Osteoblast (primary cell): Measurements from ENCODE around the gene REEP6. TPM values are rescaled to one million over a fixed set of nuclear protein-coding genes. Genes with fewer than 3 reads are reported as not detected.

Experiments
- DNase-seq: peaks from one replicate; pipeline ENCODE4 v3.0.0; 2011; ENCODE audit warnings: low spot score, mixed read lengths; ENCODE audit not compliant: insufficient read length; ENCODE audit errors: missing footprints
- H2AFZ ChIP-seq: 2 replicates; pipeline ENCODE4 v1.6.0; 2011; ENCODE audit warnings: mild to moderate bottlenecking, low read length
- H3K27ac ChIP-seq: 2 replicates; pipeline ENCODE4 v1.5.1; 2011; ENCODE audit warnings: mild to moderate bottlenecking, low read depth, low read length, moderate library complexity
- H3K27me3 ChIP-seq: 2 replicates; pipeline ENCODE4 v1.6.0; 2012; ENCODE audit warnings: mild to moderate bottlenecking, control low read depth, inconsistent platforms, low read length, moderate library complexity; ENCODE audit not compliant: insufficient read depth
- H3K36me3 ChIP-seq: 2 replicates; pipeline ENCODE4 v1.5.1; 2011; ENCODE audit warnings: mild to moderate bottlenecking, low read length, control low read depth, moderate library complexity; ENCODE audit not compliant: insufficient read depth
- H3K4me1 ChIP-seq: 2 replicates; pipeline ENCODE4 v1.5.1; 2011; ENCODE audit warnings: mild to moderate bottlenecking, low read length, control low read depth, moderate library complexity; ENCODE audit not compliant: insufficient read depth
- H3K4me2 ChIP-seq: 2 replicates; pipeline ENCODE4 v1.6.0; 2011; ENCODE audit warnings: mild to moderate bottlenecking, low read length; ENCODE audit not compliant: insufficient read depth
- H3K4me3 ChIP-seq: fragments of 200-600 bp; sonication (generic); 3 replicates; pipeline ENCODE4 v1.5.1; 2012; ENCODE audit warnings: mild to moderate bottlenecking, low read length, inconsistent platforms; ENCODE audit not compliant: insufficient read depth
- H3K79me2 ChIP-seq: 2 replicates; pipeline ENCODE4 v1.6.0; 2012; ENCODE audit warnings: mild to moderate bottlenecking, low read length, control low read depth, inconsistent platforms; ENCODE audit not compliant: insufficient read depth
- H3K9me3 ChIP-seq: 2 replicates; pipeline ENCODE4 v1.5.1; 2011; ENCODE audit warnings: low read depth, low read length, control low read depth
- H4K20me1 ChIP-seq: 2 replicates; pipeline ENCODE4 v1.6.0; 2012; ENCODE audit warnings: mild to moderate bottlenecking, low read length, control low read depth; ENCODE audit not compliant: insufficient read depth
- total RNA-seq: library from RNA; depleted of rRNA; stranded (reverse); fragments of >200 nt; gene quantifications from 2 replicates; pipeline ENCODE4 v1.2.3, GENCODE V29; 2012
- TF ChIP-seq, protein P1 (sequence below): IDR thresholded peaks from 2 replicates; pipeline ENCODE4 v1.5.1; 2011; ENCODE audit warnings: mild to moderate bottlenecking, low read depth, low read length, moderate library complexity; ENCODE audit errors: extremely low read depth

REEP6 gene
- total RNA-seq, 1 donor, result 1.8 TPM

DNA sequence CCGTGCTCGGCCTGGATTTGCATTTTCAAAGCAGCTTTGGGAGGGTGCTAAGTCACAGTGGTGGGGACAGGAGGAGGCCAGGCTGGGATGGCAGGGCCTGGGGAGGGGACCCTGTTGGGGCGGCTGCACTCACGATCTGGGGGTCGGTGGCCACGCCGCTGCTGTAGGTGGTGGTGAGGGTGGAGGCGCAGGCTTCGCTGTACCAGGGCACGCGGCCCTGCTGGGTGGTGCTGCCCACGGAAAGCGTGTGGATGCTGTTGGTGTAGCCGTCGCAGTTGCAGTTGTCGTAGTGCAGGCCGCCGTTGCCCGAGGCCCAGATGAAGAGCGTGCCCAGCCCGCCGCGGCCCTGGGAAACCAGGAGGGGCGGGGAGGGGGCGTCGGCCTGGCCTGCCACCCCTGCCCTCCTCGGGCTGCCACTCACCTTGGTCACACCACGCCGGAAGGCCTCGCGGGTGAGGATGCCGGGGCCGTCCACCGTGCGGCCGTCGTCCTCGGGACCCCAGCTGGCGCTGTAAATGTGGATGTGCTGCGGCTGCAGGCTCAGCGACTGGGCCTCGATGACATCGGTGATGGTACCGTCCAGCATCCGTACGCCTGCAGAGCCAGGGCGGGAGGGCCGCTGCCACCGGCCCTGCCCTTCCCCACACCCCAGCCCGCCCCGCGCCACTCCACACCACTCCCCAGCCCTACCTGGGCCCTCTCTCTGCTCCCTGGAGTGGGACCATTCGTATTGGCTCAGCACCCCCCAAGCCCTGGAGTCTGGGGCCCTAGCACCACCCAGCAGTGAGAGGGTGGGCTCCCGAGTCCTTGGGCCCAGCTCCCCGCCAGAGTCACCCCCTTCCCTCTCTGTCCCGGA lies 4.0 kb upstream of the REEP6 start:
- no peak overlapping the region for H2AFZ ChIP-seq
- H3K27me3 ChIP-seq, result peaks cover 8% of the 10 kb centered on the region
- no peaks in the 10 kb centered on the region for H3K79me2 ChIP-seq
- no peaks in the 10 kb centered on the region for H3K36me3 ChIP-seq
- H3K4me1 ChIP-seq, result no peaks in the 10 kb centered on the region
- no peak overlapping the region for H3K4me3 ChIP-seq
- H3K27ac ChIP-seq, result no peak overlapping the region
- H4K20me1 ChIP-seq, result no peaks in the 10 kb centered on the region
- DNase-seq, result peak; percentile 76
- TF ChIP-seq, protein P1, sequence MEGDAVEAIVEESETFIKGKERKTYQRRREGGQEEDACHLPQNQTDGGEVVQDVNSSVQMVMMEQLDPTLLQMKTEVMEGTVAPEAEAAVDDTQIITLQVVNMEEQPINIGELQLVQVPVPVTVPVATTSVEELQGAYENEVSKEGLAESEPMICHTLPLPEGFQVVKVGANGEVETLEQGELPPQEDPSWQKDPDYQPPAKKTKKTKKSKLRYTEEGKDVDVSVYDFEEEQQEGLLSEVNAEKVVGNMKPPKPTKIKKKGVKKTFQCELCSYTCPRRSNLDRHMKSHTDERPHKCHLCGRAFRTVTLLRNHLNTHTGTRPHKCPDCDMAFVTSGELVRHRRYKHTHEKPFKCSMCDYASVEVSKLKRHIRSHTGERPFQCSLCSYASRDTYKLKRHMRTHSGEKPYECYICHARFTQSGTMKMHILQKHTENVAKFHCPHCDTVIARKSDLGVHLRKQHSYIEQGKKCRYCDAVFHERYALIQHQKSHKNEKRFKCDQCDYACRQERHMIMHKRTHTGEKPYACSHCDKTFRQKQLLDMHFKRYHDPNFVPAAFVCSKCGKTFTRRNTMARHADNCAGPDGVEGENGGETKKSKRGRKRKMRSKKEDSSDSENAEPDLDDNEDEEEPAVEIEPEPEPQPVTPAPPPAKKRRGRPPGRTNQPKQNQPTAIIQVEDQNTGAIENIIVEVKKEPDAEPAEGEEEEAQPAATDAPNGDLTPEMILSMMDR, result no peak
- H3K9me3 ChIP-seq, result no peaks in the 10 kb centered on the region
- no peak overlapping the region for H3K4me2 ChIP-seq

DNA sequence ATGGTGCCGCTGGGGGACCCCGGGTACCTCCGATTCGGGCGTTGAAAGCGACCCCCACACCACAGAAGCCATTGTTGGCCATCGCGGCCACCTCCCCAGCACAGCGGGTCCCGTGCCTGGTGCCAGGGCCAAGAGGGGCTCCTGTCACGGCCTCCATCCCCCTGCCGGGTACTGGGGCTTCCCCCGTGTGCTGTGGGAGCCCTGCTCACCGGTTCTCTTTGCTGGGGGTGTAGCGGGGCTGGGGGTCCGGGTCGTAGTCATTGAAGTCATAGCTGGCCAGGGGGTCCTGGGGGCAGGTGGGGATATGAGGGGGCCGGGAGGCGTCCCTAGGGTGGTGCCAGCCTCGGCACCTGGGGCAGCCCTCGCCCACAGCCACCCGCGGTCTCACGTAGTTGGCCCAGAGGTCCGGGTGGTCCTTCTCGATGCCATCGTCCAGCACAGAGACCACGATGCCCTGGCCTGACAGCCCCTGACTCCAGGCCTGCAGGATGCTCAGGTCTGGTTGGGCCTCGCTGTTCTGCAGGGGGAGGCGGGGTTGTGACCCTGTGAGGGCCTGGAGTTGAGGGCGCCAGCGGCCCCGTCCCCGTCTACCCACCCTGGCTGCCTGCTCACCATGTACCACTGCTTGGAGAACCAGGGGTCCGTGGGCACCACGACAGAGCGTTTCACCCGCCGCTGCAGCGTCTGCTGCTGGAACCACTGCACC lies 3.3 kb upstream of the REEP6 start:
- no peak overlapping the region for H3K4me2 ChIP-seq
- H3K9me3 ChIP-seq, result no peaks in the 10 kb centered on the region
- TF ChIP-seq, protein P1, result no peak
- no peak overlapping the region for H3K4me3 ChIP-seq
- no peaks in the 10 kb centered on the region for H3K36me3 ChIP-seq
- no peaks in the 10 kb centered on the region for H3K79me2 ChIP-seq
- no peaks in the 10 kb centered on the region for H4K20me1 ChIP-seq
- H3K27ac ChIP-seq, result no peak overlapping the region
- DNase-seq, result peak; percentile 76
- H2AFZ ChIP-seq, result no peak overlapping the region
- H3K4me1 ChIP-seq, result no peaks in the 10 kb centered on the region
- H3K27me3 ChIP-seq, result peaks cover 10% of the 10 kb centered on the region

DNA sequence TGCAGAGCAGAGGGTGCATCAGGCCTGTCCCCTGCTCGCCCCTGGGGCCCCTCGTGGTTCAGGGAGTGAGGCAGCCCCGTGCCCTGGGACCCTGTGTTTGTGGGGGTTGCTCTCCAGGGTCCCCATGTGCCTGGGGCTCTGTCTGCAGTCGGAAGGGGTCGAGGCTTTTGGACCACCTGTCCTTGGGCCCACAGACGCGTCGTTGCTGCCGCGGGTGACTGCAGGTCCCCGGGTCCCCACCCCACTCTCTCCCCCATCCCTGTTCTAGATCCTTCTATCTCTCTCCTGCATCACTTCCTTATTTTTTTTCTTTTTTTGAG lies 2.7 kb upstream of the REEP6 start:
- Histone ChIP-seq H4K20me1 (no peaks in the 10 kb centered on the region), H3K36me3 (no peaks in the 10 kb centered on the region)
- DNase-seq, result no peak

More for the DNA sequence above, 2.7 kb upstream of the REEP6 start:
- no peaks in the 10 kb centered on the region for H3K79me2 ChIP-seq
- H3K4me2 ChIP-seq, result no peak overlapping the region
- H3K9me3 ChIP-seq, result no peaks in the 10 kb centered on the region
- H3K27me3 ChIP-seq, result peaks cover 10% of the 10 kb centered on the region
- H3K4me3 ChIP-seq, result no peak overlapping the region
- H2AFZ ChIP-seq, result no peak overlapping the region
- TF ChIP-seq, protein P1, result no peak
- no peak overlapping the region for H3K27ac ChIP-seq
- H3K4me1 ChIP-seq, result no peaks in the 10 kb centered on the region
